KMS-11 (cell line): ENCODE measurements around the gene GPC3.
"Not testable (repeated sequence)": the region's sequence is repeated elsewhere in the genome, so short reads cannot be mapped to it uniquely, and the experiment has no call there.

Experiments used
- H2AFZ ChIP-seq: fragments of 200-600 bp; sonication (generic); 2 replicates; pipeline ENCODE4 v1.6.1; 2016; ENCODE audit warnings: antibody characterized with exemption, mixed run types, low read depth
- H3K27ac ChIP-seq: fragments of 200-600 bp; sonication (generic); 2 replicates; pipeline ENCODE4 v1.6.1; 2016; ENCODE audit warnings: mild to moderate bottlenecking, mixed run types
- H3K27me3 ChIP-seq: fragments of 200-600 bp; sonication (generic); 2 replicates; pipeline ENCODE4 v1.6.1; 2017; ENCODE audit warnings: mild to moderate bottlenecking, low read depth, mixed run types, moderate library complexity; ENCODE audit not compliant: insufficient read depth
- H3K36me3 ChIP-seq: fragments of 200-600 bp; sonication (generic); 2 replicates; pipeline ENCODE4 v1.6.1; 2017; ENCODE audit warnings: mild to moderate bottlenecking, mixed run types; ENCODE audit not compliant: insufficient read depth
- H3K4me1 ChIP-seq: fragments of 200-600 bp; sonication (generic); 2 replicates; pipeline ENCODE4 v1.6.1; 2016; ENCODE audit warnings: mild to moderate bottlenecking, low read depth, mixed run types; ENCODE audit not compliant: poor library complexity, severe bottlenecking
- H3K4me2 ChIP-seq: fragments of 200-600 bp; sonication (generic); 2 replicates; pipeline ENCODE4 v1.7.0; 2016; ENCODE audit warnings: mild to moderate bottlenecking, mixed run types
- H3K4me3 ChIP-seq: fragments of 200-600 bp; sonication (generic); IDR thresholded peaks from 2 replicates; pipeline ENCODE4 v1.6.1; 2017; ENCODE audit warnings: low read depth, low read length, mixed read lengths; ENCODE audit not compliant: insufficient read depth
- H3K79me2 ChIP-seq: fragments of 200-600 bp; sonication (generic); 2 replicates; pipeline ENCODE4 v1.6.1; 2016; ENCODE audit warnings: low read depth, mixed run types; ENCODE audit not compliant: insufficient read depth
- H3K9ac ChIP-seq: fragments of 200-600 bp; sonication (generic); 2 replicates; pipeline ENCODE4 v1.6.1; 2016; ENCODE audit warnings: mild to moderate bottlenecking, mixed run types
- H4K20me1 ChIP-seq: fragments of 200-600 bp; sonication (generic); 2 replicates; pipeline ENCODE4 v1.6.1; 2016; ENCODE audit warnings: mild to moderate bottlenecking, mixed run types; ENCODE audit not compliant: insufficient read depth
- TF ChIP-seq, protein P1 (sequence below): fragments of 200-600 bp; sonication (generic); conservative IDR thresholded peaks from 2 replicates; pipeline ENCODE4 v1.6.1; 2017; ENCODE audit warnings: low read depth, mild to moderate bottlenecking, antibody characterized with exemption, low read length, moderate library complexity, mixed read lengths

The GPC3 gene

DNA sequence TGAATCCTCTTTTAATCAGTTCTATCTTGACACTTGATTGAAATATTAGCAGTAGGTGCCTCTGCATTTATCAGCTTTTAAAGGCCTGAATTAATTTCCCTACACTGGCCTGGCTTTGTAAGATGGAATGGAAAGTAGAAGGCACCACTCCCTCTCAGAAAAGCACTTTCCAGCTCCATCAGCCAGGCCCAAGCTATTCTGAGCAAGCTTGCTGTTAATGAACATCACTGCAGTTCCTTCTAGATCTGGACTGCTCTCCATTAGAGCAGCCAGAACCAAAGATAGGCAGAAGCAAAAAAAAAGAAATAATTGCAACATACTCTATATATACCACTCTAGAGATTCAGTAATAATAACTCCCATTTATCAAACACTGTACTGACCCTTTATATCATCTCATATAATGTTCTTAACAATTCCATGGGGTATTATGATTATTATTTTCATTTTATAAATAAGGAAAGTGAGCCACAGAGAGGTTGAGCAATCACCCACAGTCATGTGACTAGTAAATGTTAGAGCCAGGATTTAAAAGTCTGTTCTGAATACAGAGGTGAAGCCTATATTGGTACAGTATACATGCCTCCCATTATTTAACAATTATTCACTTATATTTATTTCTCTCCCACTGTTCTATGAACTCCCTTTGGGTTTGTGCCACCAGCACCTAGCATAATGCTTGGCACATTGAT, 39.4 kb upstream of the GPC3 start:
- H3K36me3 ChIP-seq = no peaks in the 10 kb centered on the region
- H3K4me3 ChIP-seq = no peak overlapping the region
- no peaks in the 10 kb centered on the region for H3K79me2 ChIP-seq
- no peaks in the 10 kb centered on the region for H4K20me1 ChIP-seq
- TF ChIP-seq, protein P1, sequence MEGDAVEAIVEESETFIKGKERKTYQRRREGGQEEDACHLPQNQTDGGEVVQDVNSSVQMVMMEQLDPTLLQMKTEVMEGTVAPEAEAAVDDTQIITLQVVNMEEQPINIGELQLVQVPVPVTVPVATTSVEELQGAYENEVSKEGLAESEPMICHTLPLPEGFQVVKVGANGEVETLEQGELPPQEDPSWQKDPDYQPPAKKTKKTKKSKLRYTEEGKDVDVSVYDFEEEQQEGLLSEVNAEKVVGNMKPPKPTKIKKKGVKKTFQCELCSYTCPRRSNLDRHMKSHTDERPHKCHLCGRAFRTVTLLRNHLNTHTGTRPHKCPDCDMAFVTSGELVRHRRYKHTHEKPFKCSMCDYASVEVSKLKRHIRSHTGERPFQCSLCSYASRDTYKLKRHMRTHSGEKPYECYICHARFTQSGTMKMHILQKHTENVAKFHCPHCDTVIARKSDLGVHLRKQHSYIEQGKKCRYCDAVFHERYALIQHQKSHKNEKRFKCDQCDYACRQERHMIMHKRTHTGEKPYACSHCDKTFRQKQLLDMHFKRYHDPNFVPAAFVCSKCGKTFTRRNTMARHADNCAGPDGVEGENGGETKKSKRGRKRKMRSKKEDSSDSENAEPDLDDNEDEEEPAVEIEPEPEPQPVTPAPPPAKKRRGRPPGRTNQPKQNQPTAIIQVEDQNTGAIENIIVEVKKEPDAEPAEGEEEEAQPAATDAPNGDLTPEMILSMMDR = no peak
- no peak overlapping the region for H3K4me2 ChIP-seq
- no peak overlapping the region for H2AFZ ChIP-seq
- no peak overlapping the region for H3K27ac ChIP-seq
- no peaks in the 10 kb centered on the region for H3K4me1 ChIP-seq
- H3K27me3 ChIP-seq = no peaks in the 10 kb centered on the region
- no peak overlapping the region for H3K9ac ChIP-seq

DNA sequence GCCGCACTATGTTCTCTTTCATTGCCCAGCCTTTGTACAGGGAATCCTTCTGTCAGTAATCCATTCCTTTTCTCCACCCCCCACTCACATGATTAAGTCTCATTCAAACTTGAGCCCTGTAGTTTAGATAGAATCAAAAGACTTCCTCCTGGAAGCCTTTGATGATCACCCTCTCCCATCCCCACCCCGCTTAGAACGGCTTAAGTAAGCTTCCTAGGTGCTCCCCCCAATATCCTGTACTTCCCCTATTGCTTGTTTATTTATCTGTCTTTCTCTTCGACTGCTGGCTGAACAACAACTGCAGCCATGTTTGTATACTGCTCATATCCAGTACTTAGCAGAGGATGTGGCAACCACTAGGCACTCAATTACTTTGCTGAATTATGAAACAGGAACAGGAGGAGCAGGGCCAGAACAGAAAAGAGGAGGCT, 38.5 kb upstream of the GPC3 start:
- no peaks in the 10 kb centered on the region for H3K79me2 ChIP-seq
- H3K4me2 ChIP-seq = no peak overlapping the region
- H3K4me3 ChIP-seq = no peak overlapping the region
- H3K27me3 ChIP-seq = no peaks in the 10 kb centered on the region
- TF ChIP-seq, protein P1 = no peak
- H2AFZ ChIP-seq = no peak overlapping the region
- no peaks in the 10 kb centered on the region for H3K4me1 ChIP-seq
- no peak overlapping the region for H3K27ac ChIP-seq
- no peaks in the 10 kb centered on the region for H4K20me1 ChIP-seq
- H3K36me3 ChIP-seq = no peaks in the 10 kb centered on the region
- H3K9ac ChIP-seq = no peak overlapping the region

DNA sequence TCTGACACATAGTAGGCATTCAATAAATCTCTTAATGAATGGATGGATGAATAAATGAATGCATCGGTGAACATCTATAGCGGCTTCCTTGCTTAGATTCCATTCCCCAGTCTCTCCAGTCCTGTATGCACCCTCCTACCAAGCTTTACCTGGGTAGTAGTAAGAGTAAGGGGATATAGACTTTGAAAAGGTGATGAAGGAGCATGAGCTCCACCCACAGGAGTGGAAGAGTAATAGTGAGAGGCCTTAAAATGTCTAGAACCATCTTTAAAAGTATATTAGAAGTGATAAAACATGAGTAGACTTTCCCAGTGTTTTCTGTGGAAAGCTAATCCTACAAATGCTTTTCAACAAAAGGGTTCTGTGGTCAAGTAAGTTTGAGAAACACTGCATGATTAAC, 35.5 kb upstream of the GPC3 start:
- Histone ChIP-seq H3K4me3 (no peak overlapping the region), H3K27me3 (no peaks in the 10 kb centered on the region), H4K20me1 (no peaks in the 10 kb centered on the region), H3K4me1 (no peaks in the 10 kb centered on the region), H3K79me2 (no peaks in the 10 kb centered on the region), H3K36me3 (no peaks in the 10 kb centered on the region), H3K4me2 (no peak overlapping the region), H2AFZ (no peak overlapping the region), H3K9ac (no peak overlapping the region), H3K27ac (no peak overlapping the region)
- TF ChIP-seq, protein P1 = no peak

DNA sequence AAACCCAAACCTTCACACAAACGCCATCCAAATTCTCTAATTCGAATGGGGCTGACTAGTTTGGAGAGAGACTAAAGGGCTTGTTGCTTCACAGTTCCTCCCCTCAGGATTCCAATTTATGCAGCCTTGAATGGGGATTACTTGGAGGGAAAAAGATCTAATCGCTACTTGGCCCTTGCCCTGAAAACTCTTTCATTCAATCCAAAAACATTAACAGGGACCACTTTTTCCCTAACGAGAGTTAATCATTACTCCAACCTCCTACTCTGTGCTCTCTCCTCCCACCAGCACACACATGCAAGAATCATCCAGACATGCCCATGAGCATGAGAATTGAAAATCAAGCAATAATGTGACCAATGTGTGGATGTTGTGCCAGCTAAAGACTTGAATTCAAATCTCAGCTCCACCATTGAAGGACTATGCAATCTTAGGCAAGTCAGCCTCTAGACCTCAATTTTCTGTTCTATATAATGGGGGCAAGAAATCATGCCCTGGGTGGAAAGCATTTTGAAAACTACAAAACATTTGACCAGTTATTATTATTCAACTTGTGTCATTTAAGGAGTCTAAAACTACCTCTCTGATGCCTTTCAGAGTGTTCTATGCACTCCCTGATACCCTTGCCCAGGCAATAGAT, 34.3 kb upstream of the GPC3 start:
- no peak overlapping the region for H3K27ac ChIP-seq
- no peak overlapping the region for H3K4me3 ChIP-seq
- no peaks in the 10 kb centered on the region for H4K20me1 ChIP-seq
- no peak overlapping the region for H2AFZ ChIP-seq
- H3K27me3 ChIP-seq = no peaks in the 10 kb centered on the region
- no peak overlapping the region for H3K4me2 ChIP-seq
- H3K9ac ChIP-seq = no peak overlapping the region
- no peaks in the 10 kb centered on the region for H3K36me3 ChIP-seq
- H3K79me2 ChIP-seq = no peaks in the 10 kb centered on the region
- no peaks in the 10 kb centered on the region for H3K4me1 ChIP-seq
- TF ChIP-seq, protein P1 = no peak

GRCh38 chrX:134016309-134016708, 30.9 kb upstream of the GPC3 start:
- not testable (repeated sequence) for H3K27ac ChIP-seq, H3K27me3 ChIP-seq, H3K9ac ChIP-seq, H3K4me3 ChIP-seq, H2AFZ ChIP-seq, H3K4me1 ChIP-seq, H3K36me3 ChIP-seq, H3K79me2 ChIP-seq, H4K20me1 ChIP-seq, H3K4me2 ChIP-seq

DNA sequence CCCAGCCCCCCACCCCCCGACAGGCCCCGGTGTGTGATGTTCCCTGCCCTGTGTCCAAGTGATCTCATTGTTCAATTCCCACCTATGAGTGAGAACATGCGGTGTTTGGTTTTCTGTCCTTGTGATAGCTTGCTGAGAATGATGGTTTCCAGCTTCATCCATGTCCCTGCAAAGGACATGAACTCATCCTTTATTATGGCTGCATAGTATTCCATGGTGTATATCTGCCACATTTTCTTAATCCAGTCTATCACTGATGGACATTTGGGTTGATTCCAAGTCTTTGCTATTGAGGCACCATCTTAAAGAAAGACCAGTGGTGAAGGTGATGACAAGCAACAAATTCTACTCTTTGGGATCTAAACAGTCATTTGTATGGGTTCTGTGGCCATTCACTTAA, 30.1 kb upstream of the GPC3 start:
- not testable (repeated sequence) for H3K36me3 ChIP-seq, H3K79me2 ChIP-seq, H3K27ac ChIP-seq, H2AFZ ChIP-seq, H3K4me2 ChIP-seq, H4K20me1 ChIP-seq, H3K9ac ChIP-seq, H3K4me3 ChIP-seq, H3K27me3 ChIP-seq, H3K4me1 ChIP-seq
